Pancreas (tissue), 10 donors: ENCODE measurements around the gene VGLL4. TPM values are rescaled to one million over a fixed set of nuclear protein-coding genes. Genes with fewer than 3 reads are reported as not detected.

Experiments
- ATAC-seq, 4 donors: fragments of 200-7000 bp; cut with Tn5 transposase; one replicate each; pipeline versions ENCODE4 v1.8.0 to v1.9.1; 2020; ENCODE audit warnings: mild to moderate bottlenecking in 4 of 4, moderate library complexity in 4 of 4
- DNase-seq, 6 donors: peaks; one replicate each; pipeline ENCODE4 v3.0.0-alpha.2; 2020
- FAIRE-seq: peaks from 2 replicates; lab custom pipeline; 2012; peaks lifted over from hg19 to GRCh38; lab: Jason Lieb, UNC
- H3K27ac ChIP-seq, 4 donors: fragments of 200-600 bp; sonication (generic); 1 replicate in 3 of 4; 2 replicates in 1 of 4; pipeline versions ENCODE4 v1.5.0 to v1.8.0; 2020
- H3K27me3 ChIP-seq, 4 donors: fragments of 200-600 bp; one replicate each; pipeline ENCODE4 v1.8.0; 2021
- H3K36me3 ChIP-seq, 3 donors: fragments of 200-600 bp; sonication (generic) in 1 of 3; one replicate each; pipeline versions ENCODE4 v1.5.0 to v1.8.0; 2020 to 2021
- H3K4me1 ChIP-seq, 3 donors: fragments of 200-600 bp; one replicate each; pipeline ENCODE4 v1.8.0; 2021
- H3K4me3 ChIP-seq, 4 donors: fragments of 200-600 bp; sonication (generic) in 2 of 4; one replicate each; pipeline versions ENCODE4 v1.5.0 to v1.8.0; 2020 to 2021
- H3K9me3 ChIP-seq, 4 donors: fragments of 200-600 bp; one replicate each; pipeline ENCODE4 v1.8.0; 2021
- CTCF ChIP-seq, 4 donors: fragments of 200-600 bp; sonication (generic) in 3 of 4; IDR thresholded peaks; one replicate each; pipeline versions ENCODE4 v1.5.0 to v1.8.0; 2021; ENCODE audit warnings: antibody characterized with exemption in 4 of 4
- WGBS, 2 donors: extraction: QIAGEN DNeasy Blood & Tissue Kit; methylation state at CpG; one replicate each; pipeline ENCODE4 v1.1.7; 2013; 5-methylcytosine and 5-hydroxymethylcytosine counted together
- intact Hi-C, 3 donors: fragments of 100-400 bp; cut with DNase I; formaldehyde crosslinking; loops; one replicate each; pipeline versions ENCODE4 v1.11.1 to v1.14.2; 2022
- polyA plus RNA-seq, 2 donors: library from polyadenylated mRNA; stranded (reverse); fragments of 200-250 nt; gene quantifications; one replicate each; pipeline ENCODE4 v1.2.3, GENCODE V29; 2013
- total RNA-seq, 6 donors: library from RNA; stranded (reverse); fragmentation: NEBNext Ultra II Directional in 4 of 6; extraction: Animal tissue kit (Norgen Biotek cat#: 25700) in 4 of 6; gene quantifications; one replicate each; pipeline versions ENCODE4 v1.2.1 to v1.2.4, GENCODE V29; 2021 to 2023
- donor health status: healthy with polysubstance abuse.
- donor health status: DM: no; HTN: no; CAD: no; lungs with moderate emphysema.
- donor health status: DM: no; HTN: no; CAD: no.
- donor health status: control.
- donor health status: control.
- donor health status: Bipolar disorder and iron deficiency.
- donor health status: DM: yes; HTN: yes; CAD: no.
- donor health status: DM: no; HTN: no; CAD: no.
- donor health status: DM: no; HTN: no; CAD: no.
- donor health status: DM: yes; HTN: yes; CAD: no.

VGLL4 gene
- total and polyA plus RNA-seq, 8 donors, result 17.3 to 47.8 (median 22.0) TPM

- WGBS, 2 donors, result 93 to 94% methylated on average over 6 of the region's 6 CpGs
- DNase-seq, result no peak
- Histone ChIP-seq H3K9me3 (no peaks in the 10 kb centered on the region), H3K4me3 (no peak overlapping the region), H3K4me1 (peaks cover 14 to 28% (median 23%) of the 10 kb centered on the region in 3 donors), H3K27ac (peak overlapping the region in 1 of 4 donors; percentile 9), H3K27me3 (no peaks in the 10 kb centered on the region), H3K36me3 (no peaks in the 10 kb centered on the region)
- intact Hi-C loops, result no loop called here
- ATAC-seq, result no peak
- no peak for TF ChIP-seq CTCF (IDR thresholded peaks at IDR 0.05)
- FAIRE-seq, result no peak
Observed at GRCh38 chr3:11606865-11607440, 36.8 kb downstream of the VGLL4 start.

- WGBS, 2 donors, result 74 to 79% methylated on average over 11 of the region's 11 CpGs
- DNase-seq (no peak), FAIRE-seq (no peak), ATAC-seq (no peak)
- H3K27ac ChIP-seq, result no peak overlapping the region
- H3K9me3 ChIP-seq, result no peaks in the 10 kb centered on the region
- no peak for TF ChIP-seq CTCF (IDR thresholded peaks at IDR 0.05)
- H3K36me3 ChIP-seq, result no peaks in the 10 kb centered on the region
- peaks cover 14 to 29% (median 28%) of the 10 kb centered on the region in 3 donors for H3K4me1 ChIP-seq
- intact Hi-C loops, result no loop called here
- H3K27me3 ChIP-seq, result no peaks in the 10 kb centered on the region
- H3K4me3 ChIP-seq, result no peak overlapping the region
Observed at GRCh38 chr3:11606090-11606784, 37.5 kb downstream of the VGLL4 start.

GRCh38 chr3:11605398-11605797 is 38.3 kb downstream of the VGLL4 start:
- H3K4me3 ChIP-seq, result no peak overlapping the region
- TF ChIP-seq CTCF (IDR thresholded peaks at IDR 0.05), result no peak
- H3K36me3 ChIP-seq, result no peaks in the 10 kb centered on the region
- peaks cover 14 to 36% (median 31%) of the 10 kb centered on the region in 3 donors for H3K4me1 ChIP-seq
- intact Hi-C loops, result no loop called here
- no peak overlapping the region for H3K27ac ChIP-seq
- no peak for ATAC-seq
- H3K9me3 ChIP-seq, result no peaks in the 10 kb centered on the region
- 90 to 91% methylated on average over 1 of the region's 1 CpG for WGBS, 2 donors
- no peak for FAIRE-seq
- no peaks in the 10 kb centered on the region for H3K27me3 ChIP-seq
- DNase-seq, result no peak

- 83 to 86% methylated on average over 15 of the region's 15 CpGs for WGBS, 2 donors
Observed at GRCh38 chr3:11604139-11604892, 39.4 kb downstream of the VGLL4 start.

More at GRCh38 chr3:11604139-11604892, 39.4 kb downstream of the VGLL4 start:
- TF ChIP-seq CTCF (IDR thresholded peaks at IDR 0.05), result no peak
- H3K27me3 ChIP-seq, result no peaks in the 10 kb centered on the region
- DNase-seq (no peak), ATAC-seq (no peak), FAIRE-seq (no peak)
- H3K9me3 ChIP-seq, result no peaks in the 10 kb centered on the region
- no peak overlapping the region for H3K4me3 ChIP-seq
- no peaks in the 10 kb centered on the region for H3K36me3 ChIP-seq
- intact Hi-C loops, result no loop called here
- peaks cover 14 to 37% (median 28%) of the 10 kb centered on the region in 3 donors for H3K4me1 ChIP-seq
- no peak overlapping the region for H3K27ac ChIP-seq
